ENCODE measurements around the gene TNRC18.

DNA sequence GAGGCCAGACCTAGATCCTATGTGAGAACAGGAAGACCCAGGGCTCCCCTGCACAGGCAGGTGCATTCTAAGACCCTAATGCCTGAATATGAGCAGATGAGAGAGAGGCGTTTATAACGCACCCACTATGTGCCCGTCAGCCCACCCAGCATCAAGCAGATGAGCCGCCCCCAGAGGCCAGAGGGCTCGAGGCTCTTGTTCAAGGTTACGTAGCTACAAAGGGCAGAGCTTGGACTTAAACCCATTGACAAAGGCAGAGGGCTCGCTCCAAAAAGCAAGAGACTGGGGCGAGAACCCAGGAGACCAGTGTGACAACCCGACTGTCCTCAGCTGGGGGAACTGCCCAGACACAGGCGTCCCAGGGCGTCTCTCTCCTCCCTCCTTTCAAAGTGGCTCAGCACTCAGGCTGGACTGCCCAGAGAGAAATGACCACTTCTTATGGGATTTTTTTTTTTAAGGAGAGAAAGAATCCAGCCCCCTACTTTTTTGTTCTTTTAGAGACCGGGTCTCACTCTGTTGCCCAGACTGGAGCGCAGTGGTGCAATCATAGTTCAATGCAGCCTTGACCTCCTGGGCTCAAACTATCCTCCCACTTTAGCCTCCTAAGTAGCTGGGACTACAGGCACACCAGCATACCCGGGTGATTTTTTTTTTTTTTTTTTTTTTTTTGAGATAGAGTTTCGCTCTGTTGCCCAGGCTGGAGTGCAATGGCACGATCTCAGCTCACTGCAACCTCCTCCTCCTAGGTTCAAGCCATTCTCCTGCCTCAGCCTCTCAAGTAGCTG is 40.1 kb downstream of the TNRC18 start:
- TF ChIP-seq TAF1 (IDR thresholded peaks at IDR 0.05; ENCODE audit: low read depth, low read length) (no peak), SPI1 (IDR thresholded peaks at IDR 0.05; ENCODE audit: low read depth, low read length) (no peak), POLR2AphosphoS5 (IDR thresholded peaks at IDR 0.05; ENCODE audit: low read depth, low read length) (no peak), POLR2A (IDR thresholded peaks at IDR 0.05; ENCODE audit: low read depth, low read length) (no peak), POU2F2 (IDR thresholded peaks at IDR 0.05; ENCODE audit: low read depth, low read length) (no peak), PAX5 (IDR thresholded peaks at IDR 0.05; ENCODE audit: insufficient read depth, low read length, severe bottlenecking) (no peak)
